ENCODE measurements around the gene TAP1.
A peak's percentile ranks its signal among the peaks of the same experiment; 100 is the strongest.

TAP1 gene

GRCh38 chr6:32842021-32842650, 11.4 kb downstream of the TAP1 start:
- DNase-seq (ENCODE audit: low read depth in 2 of 2, low spot score in 1 of 2): no peak

- DNase-seq (ENCODE audit: low read depth in 2 of 2, low spot score in 1 of 2): no peak
Measured at GRCh38 chr6:32840604-32841246, 12.8 kb downstream of the TAP1 start.

GRCh38 chr6:32839356-32839755, 14.1 kb downstream of the TAP1 start:
- DNase-seq (ENCODE audit: low read depth in 2 of 2, low spot score in 1 of 2): no peak

- DNase-seq (ENCODE audit: low read depth in 2 of 2, low spot score in 1 of 2): peak; percentile 93 to 96
Measured at GRCh38 chr6:32838114-32838958, 15.2 kb downstream of the TAP1 start, which contains the start of gene TAP2. Gene TAP2 (minus strand): TSS chr6:32838739. CDS start chr6:32838233, 506 bp downstream.

GRCh38 chr6:32837651-32838113, 15.8 kb downstream of the TAP1 start:
- DNase-seq (ENCODE audit: low read depth in 2 of 2, low spot score in 1 of 2): no peak

GRCh38 chr6:32836873-32837272, 16.6 kb downstream of the TAP1 start:
- DNase-seq (ENCODE audit: low read depth in 2 of 2, low spot score in 1 of 2): no peak

- DNase-seq (ENCODE audit: low read depth in 2 of 2, low spot score in 1 of 2): no peak
Measured at GRCh38 chr6:32835167-32835893, 18.2 kb downstream of the TAP1 start.

- DNase-seq (ENCODE audit: low read depth in 2 of 2, low spot score in 1 of 2): no peak
Measured at GRCh38 chr6:32833664-32834063, 19.8 kb downstream of the TAP1 start.

- no peak for DNase-seq (ENCODE audit: low read depth in 2 of 2, low spot score in 1 of 2)
Measured at GRCh38 chr6:32832535-32832934, 21.0 kb downstream of the TAP1 start.

GRCh38 chr6:32830936-32831335, 22.6 kb downstream of the TAP1 start:
- DNase-seq (ENCODE audit: low read depth in 2 of 2, low spot score in 1 of 2): no peak

GRCh38 chr6:32830017-32830416, 23.5 kb downstream of the TAP1 start:
- no peak for DNase-seq (ENCODE audit: low read depth in 2 of 2, low spot score in 1 of 2)

GRCh38 chr6:32829495-32829894, 24.0 kb downstream of the TAP1 start:
- DNase-seq (ENCODE audit: low read depth in 2 of 2, low spot score in 1 of 2): no peak

- DNase-seq (ENCODE audit: low read depth in 2 of 2, low spot score in 1 of 2): no peak
Measured at GRCh38 chr6:32827025-32827424, 26.5 kb downstream of the TAP1 start.

GRCh38 chr6:32825966-32826365, 27.5 kb downstream of the TAP1 start:
- no peak for DNase-seq (ENCODE audit: low read depth in 2 of 2, low spot score in 1 of 2)

- no peak for DNase-seq (ENCODE audit: low read depth in 2 of 2, low spot score in 1 of 2)
Measured at GRCh38 chr6:32819729-32820128, 33.8 kb downstream of the TAP1 start.

- no peak for DNase-seq (ENCODE audit: low read depth in 2 of 2, low spot score in 1 of 2)
Measured at GRCh38 chr6:32818867-32819266, 34.6 kb downstream of the TAP1 start.

- DNase-seq (ENCODE audit: low read depth in 2 of 2, low spot score in 1 of 2): no peak
Measured at GRCh38 chr6:32816746-32817204, 36.7 kb downstream of the TAP1 start, which contains the start of gene HLA-DOB. Gene HLA-DOB (minus strand): TSS chr6:32817002. CDS start chr6:32816951, 51 bp downstream.

- DNase-seq (ENCODE audit: low read depth in 2 of 2, low spot score in 1 of 2): no peak
Measured at GRCh38 chr6:32815996-32816395, 37.5 kb downstream of the TAP1 start.

GRCh38 chr6:32815115-32815514, 38.4 kb downstream of the TAP1 start:
- DNase-seq (ENCODE audit: low read depth in 2 of 2, low spot score in 1 of 2): no peak

GRCh38 chr6:32814145-32814544, 39.4 kb downstream of the TAP1 start:
- DNase-seq (ENCODE audit: low read depth in 2 of 2, low spot score in 1 of 2): no peak

GRCh38 chr6:32809171-32809570, 44.3 kb downstream of the TAP1 start:
- DNase-seq (ENCODE audit: low read depth in 2 of 2, low spot score in 1 of 2): no peak
